Tibial nerve (tissue), 4 donors: ENCODE results near the gene APBB1. TPM values are rescaled to one million over a fixed set of nuclear protein-coding genes. Genes with fewer than 3 reads are reported as not detected.

Experiments
- DNase-seq, 2 donors: peaks; one replicate each; pipeline ENCODE4 v3.0.0-alpha.2; 2019; ENCODE audit warnings: low spot score in 2 of 2
- H3K27ac ChIP-seq, 4 donors: fragments of 200-600 bp; sonication (generic) in 3 of 4; one replicate each; pipeline ENCODE4 v1.5.1; 2017 to 2019; ENCODE audit warnings: mild to moderate bottlenecking in 1 of 4
- H3K27me3 ChIP-seq, 2 donors: fragments of 200-600 bp; sonication (generic) in 1 of 2; one replicate each; pipeline versions ENCODE4 v1.5.1 to v1.6.0; 2017 to 2019
- H3K36me3 ChIP-seq, 3 donors: fragments of 200-600 bp; sonication (generic); one replicate each; pipeline ENCODE4 v1.5.1; 2018 to 2019
- H3K4me1 ChIP-seq, 4 donors: fragments of 200-600 bp; sonication (generic) in 3 of 4; one replicate each; pipeline ENCODE4 v1.5.1; 2017 to 2019
- H3K4me3 ChIP-seq, 4 donors: fragments of 200-600 bp; sonication (generic) in 3 of 4; one replicate each; pipeline ENCODE4 v1.5.1; 2017 to 2019; ENCODE audit warnings: mild to moderate bottlenecking in 1 of 4, moderate library complexity in 1 of 4
- H3K9me3 ChIP-seq, 4 donors: fragments of 200-600 bp; sonication (generic) in 3 of 4; one replicate each; pipeline ENCODE4 v1.5.1; 2017 to 2019
- CTCF ChIP-seq, 5 experiments: fragments of 200-600 bp in 3 of 5; fragments of 450-650 bp in 2 of 5; sonication (generic) in 3 of 5; IDR thresholded peaks; one replicate each; pipeline ENCODE4 v1.5.1; 2016 to 2019; ENCODE audit warnings: antibody characterized with exemption in 5 of 5, mild to moderate bottlenecking in 3 of 5, moderate library complexity in 2 of 5
- EP300 ChIP-seq, 2 donors: sonication (generic); formaldehyde crosslinking; IDR thresholded peaks; one replicate each; pipeline ENCODE4 v1.6.1; 2017; ENCODE audit warnings: antibody characterized with exemption in 2 of 2, mild to moderate bottlenecking in 1 of 2
- POLR2A ChIP-seq, 2 donors: fragments of 450-650 bp; IDR thresholded peaks; one replicate each; pipeline ENCODE4 v1.6.1; 2017; ENCODE audit warnings: antibody characterized with exemption in 2 of 2, mild to moderate bottlenecking in 2 of 2, moderate library complexity in 2 of 2
- WGBS, 2 donors: methylation state at CpG; one replicate each; pipeline ENCODE4 v1.1.5; 2018; 5-methylcytosine and 5-hydroxymethylcytosine counted together
- total RNA-seq, 4 donors: library from RNA; depleted of rRNA; stranded (reverse); fragments of >200 nt; gene quantifications; one replicate each; pipeline ENCODE4 v1.1.0, GENCODE V29; 2016

Gene APBB1
- total RNA-seq = 10 to 100 TPM; 56.1 to 67.6 (median 62.8) TPM

- peak; percentile 40 to 58 for DNase-seq
- Histone ChIP-seq H3K4me3 (peak within 1 kb of the TSS; percentile 68 to 96 (median 71)), H3K27me3 (no peaks in the 10 kb centered on the region), H3K4me1 (peaks cover 0 to 40% (median 8%) of the 10 kb centered on the region in 4 donors), H3K36me3 (no peaks in the 10 kb centered on the region), H3K9me3 (no peaks in the 10 kb centered on the region), H3K27ac (peak within 1 kb of the TSS; percentile 93 to 96 (median 94))
- 0 to 1% methylated on average over 20 to 50 of the region's 75 CpGs for WGBS, 2 donors
- TF ChIP-seq POLR2A (IDR thresholded peaks at IDR 0.05) = peak; percentile 45 to 57
- TF ChIP-seq EP300 (IDR thresholded peaks at IDR 0.05) = peak in 1 of 2 donors; percentile 22
- peak in 2 of 5 experiments; percentile 24 to 41 for TF ChIP-seq CTCF (IDR thresholded peaks at IDR 0.05)
Observed at GRCh38 chr11:6419009-6419631, at the start of gene APBB1. TSS of gene APBB1 (minus strand) at chr11:6419094. CDS start at chr11:6411347, 7,747 bp downstream.

- TF ChIP-seq POLR2A (IDR thresholded peaks at IDR 0.05) (no peak), CTCF (IDR thresholded peaks at IDR 0.05) (no peak), EP300 (IDR thresholded peaks at IDR 0.05) (no peak)
- H3K4me1 ChIP-seq = no peaks in the 10 kb centered on the region
Observed at GRCh38 chr11:6459099-6459450, 40.2 kb upstream of the APBB1 start.

GRCh38 chr11:6458352-6459098, 39.6 kb upstream of the APBB1 start:
- peaks cover 4 to 95% (median 14%) of the 10 kb centered on the region in 3 donors for H3K36me3 ChIP-seq

More at GRCh38 chr11:6459099-6459450, 40.2 kb upstream of the APBB1 start:
- no peaks in the 10 kb centered on the region for H3K27me3 ChIP-seq
- H3K4me3 ChIP-seq = no peak overlapping the region
- H3K36me3 ChIP-seq = peaks cover 4 to 95% (median 14%) of the 10 kb centered on the region in 3 donors
- DNase-seq = no peak
- no peak overlapping the region for H3K27ac ChIP-seq
- no peaks in the 10 kb centered on the region for H3K9me3 ChIP-seq
- WGBS, 2 donors = 73 to 84% methylated on average over 1 of the region's 1 CpG

GRCh38 chr11:6457581-6458320, 38.9 kb upstream of the APBB1 start:
- Histone ChIP-seq H3K4me1 (no peaks in the 10 kb centered on the region), H3K27ac (no peak overlapping the region), H3K36me3 (peaks cover 4 to 98% (median 14%) of the 10 kb centered on the region in 3 donors), H3K4me3 (no peak overlapping the region), H3K9me3 (no peaks in the 10 kb centered on the region), H3K27me3 (no peaks in the 10 kb centered on the region)
- no peak for DNase-seq
- WGBS, 2 donors = 95 to 97% methylated on average over 26 of the region's 26 CpGs
- TF ChIP-seq CTCF (IDR thresholded peaks at IDR 0.05) (no peak), EP300 (IDR thresholded peaks at IDR 0.05) (no peak), POLR2A (IDR thresholded peaks at IDR 0.05) (no peak)

More at GRCh38 chr11:6458352-6459098, 39.6 kb upstream of the APBB1 start:
- H3K27ac ChIP-seq = no peak overlapping the region
- H3K4me1 ChIP-seq = no peaks in the 10 kb centered on the region
- H3K27me3 ChIP-seq = no peaks in the 10 kb centered on the region
- H3K9me3 ChIP-seq = no peaks in the 10 kb centered on the region
- H3K4me3 ChIP-seq = no peak overlapping the region
- 88 to 89% methylated on average over 2 of the region's 2 CpGs for WGBS, 2 donors
- DNase-seq = no peak
- TF ChIP-seq CTCF (IDR thresholded peaks at IDR 0.05) = no peak
- no peak for TF ChIP-seq POLR2A (IDR thresholded peaks at IDR 0.05)
